ENCODE data around the gene ATR. TPM values are rescaled to one million over a fixed set of nuclear protein-coding genes. Genes with fewer than 3 reads are reported as not detected.
"Not testable (repeated sequence)": the region's sequence is repeated elsewhere in the genome, so short reads cannot be mapped to it uniquely, and the experiment has no call there.

Gene ATR
- total RNA-seq, 2 experiments from 2014 or later = 29.0 to 29.5 TPM

DNA sequence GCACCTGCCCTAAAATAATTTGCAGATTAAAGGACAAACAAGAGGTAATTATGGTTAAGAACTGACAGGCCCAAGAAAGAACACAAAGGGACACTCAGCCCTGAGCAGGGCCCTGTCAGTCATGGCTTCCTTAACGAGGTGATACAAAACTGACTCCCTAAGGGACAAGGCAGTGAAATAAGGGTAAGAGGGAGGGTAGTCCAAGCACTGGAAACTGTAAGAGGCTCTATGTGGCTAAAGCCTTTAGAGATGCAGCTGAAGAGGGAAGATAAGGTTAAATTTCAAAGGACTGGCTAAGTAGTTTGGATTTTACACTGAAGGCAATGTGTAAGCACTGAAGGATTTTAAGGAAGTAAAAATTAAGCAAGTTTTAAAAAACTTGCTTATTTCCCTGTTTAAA is 3.9 kb downstream of the ATR start:
- Mint-ChIP-seq H3K27me3 (no peaks in the 10 kb centered on the region), H3K9me3 (no peaks in the 10 kb centered on the region), H3K4me1 (ENCODE audit: low read depth) (peaks cover 74% of the 10 kb centered on the region), H3K27ac (peak overlapping the region; percentile 21), H3K4me3 (peak overlapping the region; percentile 57), H3K36me3 (ENCODE audit: low read depth) (peaks cover 42% of the 10 kb centered on the region)
- ChIA-PET POLR2A (no interaction called here), CTCF (interaction anchor here (1.3 kb wide), 1 partner anchor 155 kb away, joined by 3 read pairs; no protein-coding TSS in a partner anchor)
- intact Hi-C loops (cut with DNase I, micrococcal nuclease) = loop anchor here (5.0 kb wide), 3 partner anchors 127 to 428 kb away; partner anchors contain the start of genes TRPC1 (in 1 of the 2), U2SURP (in 1 of the 2) and XRN1 (in 1 of the 2)
- Histone ChIP-seq H3K9me3 (ENCODE audit: control insufficient read depth in 1 of 2, insufficient read depth in 1 of 2, low read length in 2 of 2) (no peaks in the 10 kb centered on the region), H3K27me3 (ENCODE audit: control insufficient read depth in 1 of 2, insufficient read depth in 2 of 2, low read length in 2 of 2) (no peaks in the 10 kb centered on the region), H3K36me3 (ENCODE audit: insufficient read depth, low read length) (peaks cover 14% of the 10 kb centered on the region), H3K4me1 (ENCODE audit: insufficient read depth, low read length) (peaks cover 12% of the 10 kb centered on the region), H3K4me3 (ENCODE audit: low read length) (no peak overlapping the region), H3K27ac (ENCODE audit: low read depth in 1 of 2, low read length in 2 of 2) (no peak overlapping the region)
- TF ChIP-seq, protein P1, sequence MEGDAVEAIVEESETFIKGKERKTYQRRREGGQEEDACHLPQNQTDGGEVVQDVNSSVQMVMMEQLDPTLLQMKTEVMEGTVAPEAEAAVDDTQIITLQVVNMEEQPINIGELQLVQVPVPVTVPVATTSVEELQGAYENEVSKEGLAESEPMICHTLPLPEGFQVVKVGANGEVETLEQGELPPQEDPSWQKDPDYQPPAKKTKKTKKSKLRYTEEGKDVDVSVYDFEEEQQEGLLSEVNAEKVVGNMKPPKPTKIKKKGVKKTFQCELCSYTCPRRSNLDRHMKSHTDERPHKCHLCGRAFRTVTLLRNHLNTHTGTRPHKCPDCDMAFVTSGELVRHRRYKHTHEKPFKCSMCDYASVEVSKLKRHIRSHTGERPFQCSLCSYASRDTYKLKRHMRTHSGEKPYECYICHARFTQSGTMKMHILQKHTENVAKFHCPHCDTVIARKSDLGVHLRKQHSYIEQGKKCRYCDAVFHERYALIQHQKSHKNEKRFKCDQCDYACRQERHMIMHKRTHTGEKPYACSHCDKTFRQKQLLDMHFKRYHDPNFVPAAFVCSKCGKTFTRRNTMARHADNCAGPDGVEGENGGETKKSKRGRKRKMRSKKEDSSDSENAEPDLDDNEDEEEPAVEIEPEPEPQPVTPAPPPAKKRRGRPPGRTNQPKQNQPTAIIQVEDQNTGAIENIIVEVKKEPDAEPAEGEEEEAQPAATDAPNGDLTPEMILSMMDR (IDR thresholded peaks at IDR 0.05) = no peak
- no peak for ATAC-seq (ENCODE audit: poor library complexity)
- no peak for DNase-seq

GRCh38 chr3:142574223-142574622 is 4.3 kb downstream of the ATR start:
- H3K27me3 ChIP-seq (ENCODE audit: control insufficient read depth in 1 of 2, insufficient read depth in 2 of 2, low read length in 2 of 2); H3K4me1 ChIP-seq (ENCODE audit: insufficient read depth, low read length); H3K9me3 ChIP-seq (ENCODE audit: control insufficient read depth in 1 of 2, insufficient read depth in 1 of 2, low read length in 2 of 2); H3K27ac ChIP-seq (ENCODE audit: low read depth in 1 of 2, low read length in 2 of 2); H3K9me3 Mint-ChIP-seq; H3K27me3 Mint-ChIP-seq; H3K4me3 ChIP-seq (ENCODE audit: low read length); DNase-seq; H3K4me3 Mint-ChIP-seq; intact Hi-C loops (cut with DNase I, micrococcal nuclease); POLR2A ChIA-PET; ATAC-seq (ENCODE audit: poor library complexity): not testable (repeated sequence)
- Mint-ChIP-seq H3K4me1 (ENCODE audit: low read depth) (peaks cover 70% of the 10 kb centered on the region), H3K36me3 (ENCODE audit: low read depth) (peaks cover 42% of the 10 kb centered on the region), H3K27ac (peak overlapping the region; percentile 21)
- H3K36me3 ChIP-seq (ENCODE audit: insufficient read depth, low read length) = peaks cover 14% of the 10 kb centered on the region
- CTCF ChIA-PET = interaction anchor here (1.3 kb wide), 1 partner anchor 156 kb away, joined by 3 read pairs; no protein-coding TSS in a partner anchor

GRCh38 chr3:142569422-142569821 is 9.1 kb downstream of the ATR start:
- H3K4me3 Mint-ChIP-seq; H3K9me3 ChIP-seq (ENCODE audit: control insufficient read depth in 1 of 2, insufficient read depth in 1 of 2, low read length in 2 of 2); H3K4me1 ChIP-seq (ENCODE audit: insufficient read depth, low read length); H3K4me3 ChIP-seq (ENCODE audit: low read length); CTCF ChIA-PET; H3K27ac ChIP-seq (ENCODE audit: low read depth in 1 of 2, low read length in 2 of 2); DNase-seq; H3K9me3 Mint-ChIP-seq; H3K27me3 Mint-ChIP-seq; H3K27me3 ChIP-seq (ENCODE audit: control insufficient read depth in 1 of 2, insufficient read depth in 2 of 2, low read length in 2 of 2); H3K27ac Mint-ChIP-seq; ATAC-seq (ENCODE audit: poor library complexity); intact Hi-C loops (cut with DNase I, micrococcal nuclease): not testable (repeated sequence)
- H3K4me1 Mint-ChIP-seq (ENCODE audit: low read depth) = peaks cover 25% of the 10 kb centered on the region
- H3K36me3 Mint-ChIP-seq (ENCODE audit: low read depth) = peaks cover 53% of the 10 kb centered on the region
- POLR2A ChIA-PET = interaction anchor here (0.6 kb wide), 1 partner anchor 44 kb away, joined by 3 read pairs; no protein-coding TSS in a partner anchor
- H3K36me3 ChIP-seq (ENCODE audit: insufficient read depth, low read length) = peaks cover 30% of the 10 kb centered on the region

- POLR2A ChIA-PET = no interaction called here
- Histone ChIP-seq H3K4me1 (ENCODE audit: insufficient read depth, low read length) (no peaks in the 10 kb centered on the region), H3K27ac (ENCODE audit: low read depth in 1 of 2, low read length in 2 of 2) (no peak overlapping the region), H3K4me3 (ENCODE audit: low read length) (no peak overlapping the region), H3K36me3 (ENCODE audit: insufficient read depth, low read length) (peaks cover 37% of the 10 kb centered on the region), H3K9me3 (ENCODE audit: control insufficient read depth in 1 of 2, insufficient read depth in 1 of 2, low read length in 2 of 2) (peaks cover 0 to 7% of the 10 kb centered on the region in 2 experiments), H3K27me3 (ENCODE audit: control insufficient read depth in 1 of 2, insufficient read depth in 2 of 2, low read length in 2 of 2) (no peaks in the 10 kb centered on the region)
- no peak for ATAC-seq (ENCODE audit: poor library complexity)
- no peak overlapping the region for H3K27ac Mint-ChIP-seq
- H3K9me3 Mint-ChIP-seq = no peaks in the 10 kb centered on the region
- H3K36me3 Mint-ChIP-seq (ENCODE audit: low read depth) = peaks cover 59% of the 10 kb centered on the region
- H3K27me3 Mint-ChIP-seq = no peaks in the 10 kb centered on the region
- peaks cover 18% of the 10 kb centered on the region for H3K4me1 Mint-ChIP-seq (ENCODE audit: low read depth)
- TF ChIP-seq, protein P1 (IDR thresholded peaks at IDR 0.05) = no peak
- intact Hi-C loops (cut with DNase I, micrococcal nuclease) = no loop called here
- no peak overlapping the region for H3K4me3 Mint-ChIP-seq
- CTCF ChIA-PET = no interaction called here
- peak in 1 of 14 experiments; percentile 22 for DNase-seq
Observed at GRCh38 chr3:142568393-142569017, 10.0 kb downstream of the ATR start.
